HEK293T (cell line): ENCODE measurements around the gene POMT1.

ENCODE experiments used
- CTCF ChIA-PET: fragments of 350-600 bp; formaldehyde crosslinking; extraction: SDS; loops from one replicate; lab custom pipeline; 2021; ENCODE audit warnings: antibody characterized with exemption, inconsistent platforms; lab: Yijun Ruan, JAX
- POLR2A ChIA-PET: fragments of 350-600 bp; formaldehyde crosslinking; extraction: SDS; loops from one replicate; lab custom pipeline; 2020; ENCODE audit warnings: antibody characterized with exemption, inconsistent platforms; lab: Yijun Ruan, JAX
- DNase-seq: peaks from one replicate; pipeline ENCODE4 v3.0.0; 2012; ENCODE audit warnings: mixed read lengths; ENCODE audit errors: extremely low spot score
- ARNT ChIP-seq: fragments of 450-650 bp; IDR thresholded peaks from 2 replicates; pipeline ENCODE4 v1.6.1; 2017; ENCODE audit warnings: mild to moderate bottlenecking
- BHLHE40 ChIP-seq: fragments of 450-650 bp; IDR thresholded peaks from 2 replicates; pipeline ENCODE4 v1.6.1; 2016; ENCODE audit warnings: mild to moderate bottlenecking, moderate library complexity, borderline replicate concordance
- CTBP1 ChIP-seq: fragments of 450-650 bp; IDR thresholded peaks from 2 replicates; pipeline ENCODE4 v1.6.1; 2016; ENCODE audit warnings: borderline replicate concordance
- ELF4 ChIP-seq: fragments of 450-650 bp; IDR thresholded peaks from 2 replicates; pipeline ENCODE4 v1.6.1; 2017; ENCODE audit warnings: antibody characterized with exemption
- FOXA1 ChIP-seq: fragments of 450-650 bp; IDR thresholded peaks from 2 replicates; pipeline ENCODE4 v1.6.1; 2016; ENCODE audit warnings: mild to moderate bottlenecking
- FOXK2 ChIP-seq: fragments of 450-650 bp; IDR thresholded peaks from 2 replicates; pipeline ENCODE4 v1.6.1; 2016; ENCODE audit warnings: mild to moderate bottlenecking
- FOXM1 ChIP-seq: fragments of 450-650 bp; IDR thresholded peaks from 2 replicates; pipeline ENCODE4 v1.6.1; 2017; ENCODE audit warnings: mild to moderate bottlenecking, borderline replicate concordance
- HDGF ChIP-seq: fragments of 450-650 bp; IDR thresholded peaks from 2 replicates; pipeline ENCODE4 v1.6.1; 2017; ENCODE audit warnings: antibody characterized with exemption, borderline replicate concordance
- L3MBTL2 ChIP-seq: fragments of 450-650 bp; conservative IDR thresholded peaks from 2 replicates; pipeline ENCODE4 v1.6.1; 2016; ENCODE audit warnings: mild to moderate bottlenecking
- LEF1 ChIP-seq: fragments of 450-650 bp; IDR thresholded peaks from 2 replicates; pipeline ENCODE4 v1.6.1; 2017; ENCODE audit warnings: mild to moderate bottlenecking, borderline replicate concordance
- NFRKB ChIP-seq: fragments of 450-650 bp; IDR thresholded peaks from 2 replicates; pipeline ENCODE4 v1.6.1; 2016; ENCODE audit warnings: mild to moderate bottlenecking, moderate library complexity
- PKNOX1 ChIP-seq: fragments of 450-650 bp; IDR thresholded peaks from 2 replicates; pipeline ENCODE4 v1.6.1; 2016
- SP1 ChIP-seq: fragments of 450-650 bp; IDR thresholded peaks from 2 replicates; pipeline ENCODE4 v1.6.1; 2017
- SUZ12 ChIP-seq: fragments of 450-650 bp; IDR thresholded peaks from 2 replicates; pipeline ENCODE4 v1.6.1; 2016; ENCODE audit warnings: mild to moderate bottlenecking
- TARDBP ChIP-seq: fragments of 450-650 bp; IDR thresholded peaks from 2 replicates; pipeline ENCODE4 v1.6.1; 2016
- ZNF384 ChIP-seq: fragments of 450-650 bp; IDR thresholded peaks from 2 replicates; pipeline ENCODE4 v1.6.1; 2016

Gene POMT1

GRCh38 chr9:131481441-131482342 is 21.0 kb upstream of the POMT1 start:
- DNase-seq: no peak
- POLR2A ChIA-PET: interaction anchor here (0.8 kb wide), 1 partner anchor 108 kb away, joined by 3 read pairs; no protein-coding TSS in a partner anchor
- CTCF ChIA-PET: no interaction called here
- TF ChIP-seq HDGF: no peak

- POLR2A ChIA-PET: no interaction called here
- no peak for TF ChIP-seq TARDBP
- TF ChIP-seq FOXK2: no peak
- no peak for TF ChIP-seq NFRKB
- no peak for TF ChIP-seq ELF4
- no peak for TF ChIP-seq SP1
- CTCF ChIA-PET: no interaction called here
- no peak for DNase-seq
Observed at GRCh38 chr9:131482343-131483006, 20.2 kb upstream of the POMT1 start.

GRCh38 chr9:131483319-131484050 is 19.2 kb upstream of the POMT1 start:
- ChIA-PET POLR2A (no interaction called here), CTCF (no interaction called here)
- no peak for TF ChIP-seq ARNT
- TF ChIP-seq ZNF384: no peak
- no peak for TF ChIP-seq ELF4
- no peak for TF ChIP-seq BHLHE40
- no peak for TF ChIP-seq NFRKB
- TF ChIP-seq SUZ12: no peak
- no peak for TF ChIP-seq FOXA1
- no peak for TF ChIP-seq TARDBP
- no peak for TF ChIP-seq FOXK2
- TF ChIP-seq L3MBTL2: no peak
- no peak for TF ChIP-seq LEF1
- no peak for TF ChIP-seq HDGF
- no peak for TF ChIP-seq FOXM1
- no peak for TF ChIP-seq PKNOX1
- no peak for TF ChIP-seq CTBP1
- TF ChIP-seq SP1: no peak
- no peak for DNase-seq

- CTCF ChIA-PET: no interaction called here
- no peak for DNase-seq
- TF ChIP-seq L3MBTL2 (no peak), FOXK2 (no peak), SP1 (no peak), ARNT (no peak), NFRKB (no peak), CTBP1 (no peak), SUZ12 (no peak), FOXA1 (no peak), BHLHE40 (no peak), ZNF384 (no peak), HDGF (no peak), FOXM1 (no peak), TARDBP (no peak), ELF4 (no peak), LEF1 (no peak)
- POLR2A ChIA-PET: no interaction called here
Observed at GRCh38 chr9:131484051-131484445, 18.7 kb upstream of the POMT1 start.

- CTCF ChIA-PET: interaction anchor here (0.6 kb wide), 1 partner anchor 126 kb away, joined by 4 read pairs; no protein-coding TSS in a partner anchor
- TF ChIP-seq CTBP1: no peak
- TF ChIP-seq NFRKB: no peak
- no peak for TF ChIP-seq SUZ12
- no peak for TF ChIP-seq FOXA1
- no peak for TF ChIP-seq L3MBTL2
- no peak for DNase-seq
- POLR2A ChIA-PET: no interaction called here
Observed at GRCh38 chr9:131484560-131485185, 18.0 kb upstream of the POMT1 start.

- no peak for DNase-seq
- no peak for TF ChIP-seq HDGF
- TF ChIP-seq FOXM1: no peak
- no peak for TF ChIP-seq ZNF384
- no peak for TF ChIP-seq SP1
- TF ChIP-seq NFRKB: no peak
- TF ChIP-seq ARNT: no peak
- no peak for TF ChIP-seq TARDBP
- TF ChIP-seq ELF4: no peak
- no peak for TF ChIP-seq L3MBTL2
- ChIA-PET POLR2A (no interaction called here), CTCF (no interaction called here)
Observed at GRCh38 chr9:131485206-131485605, 17.5 kb upstream of the POMT1 start.
